ENCODE data around the gene TNFRSF4.

TNFRSF4 gene

DNA sequence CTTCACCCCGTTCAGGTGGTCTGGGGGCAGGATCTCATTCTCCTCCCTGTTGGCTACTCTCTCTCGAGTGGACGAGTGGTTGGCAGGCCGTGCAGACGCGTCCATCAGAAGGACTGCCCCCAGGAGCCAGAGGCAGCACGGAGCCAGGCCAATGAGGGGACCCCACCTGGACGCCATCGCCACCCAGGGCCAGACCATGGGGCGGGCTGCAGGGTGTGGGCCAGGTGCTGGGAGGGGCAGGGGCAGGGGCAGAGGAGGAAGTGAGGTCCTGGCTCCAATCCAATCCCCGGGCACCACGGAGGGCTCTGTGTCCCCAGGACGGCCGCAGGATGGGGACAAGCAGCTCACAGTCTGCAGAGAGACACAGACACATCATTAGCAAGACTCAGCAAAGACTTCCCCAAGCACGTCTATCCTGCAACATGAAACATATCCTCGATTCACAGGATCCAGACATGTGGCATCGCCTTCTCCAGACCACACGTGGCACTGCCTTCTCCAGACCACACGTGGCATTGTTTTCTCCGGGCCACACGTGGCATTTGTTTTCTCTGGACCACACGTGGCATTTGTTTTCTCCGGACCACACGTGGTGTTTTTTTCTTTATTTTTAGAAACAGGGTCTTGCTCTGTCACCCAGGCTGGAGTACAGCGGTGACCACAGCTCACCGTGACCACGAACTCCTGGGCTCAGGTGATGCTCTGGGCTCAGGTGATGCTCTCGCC is 14.8 kb upstream of the TNFRSF4 start:
- no peak for TF ChIP-seq EZH2 (IDR thresholded peaks at IDR 0.05; ENCODE audit: borderline replicate concordance, low read depth, low read length, severe bottlenecking)
- TF ChIP-seq, protein P1, sequence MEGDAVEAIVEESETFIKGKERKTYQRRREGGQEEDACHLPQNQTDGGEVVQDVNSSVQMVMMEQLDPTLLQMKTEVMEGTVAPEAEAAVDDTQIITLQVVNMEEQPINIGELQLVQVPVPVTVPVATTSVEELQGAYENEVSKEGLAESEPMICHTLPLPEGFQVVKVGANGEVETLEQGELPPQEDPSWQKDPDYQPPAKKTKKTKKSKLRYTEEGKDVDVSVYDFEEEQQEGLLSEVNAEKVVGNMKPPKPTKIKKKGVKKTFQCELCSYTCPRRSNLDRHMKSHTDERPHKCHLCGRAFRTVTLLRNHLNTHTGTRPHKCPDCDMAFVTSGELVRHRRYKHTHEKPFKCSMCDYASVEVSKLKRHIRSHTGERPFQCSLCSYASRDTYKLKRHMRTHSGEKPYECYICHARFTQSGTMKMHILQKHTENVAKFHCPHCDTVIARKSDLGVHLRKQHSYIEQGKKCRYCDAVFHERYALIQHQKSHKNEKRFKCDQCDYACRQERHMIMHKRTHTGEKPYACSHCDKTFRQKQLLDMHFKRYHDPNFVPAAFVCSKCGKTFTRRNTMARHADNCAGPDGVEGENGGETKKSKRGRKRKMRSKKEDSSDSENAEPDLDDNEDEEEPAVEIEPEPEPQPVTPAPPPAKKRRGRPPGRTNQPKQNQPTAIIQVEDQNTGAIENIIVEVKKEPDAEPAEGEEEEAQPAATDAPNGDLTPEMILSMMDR (IDR thresholded peaks at IDR 0.05; ENCODE audit: borderline replicate concordance, extremely low read depth, low read length, poor library complexity, severe bottlenecking) = no peak
- H3K9ac ChIP-seq (ENCODE audit: low read depth, low read length) = no peak overlapping the region
- DNase-seq (no peak), ATAC-seq (ENCODE audit: insufficient read depth, low read depth) (no peak)
- H4K20me1 ChIP-seq (ENCODE audit: insufficient read depth, low read length) = peaks cover 62% of the 10 kb centered on the region
- peaks cover 85% of the 10 kb centered on the region for H3K79me2 ChIP-seq (ENCODE audit: insufficient read depth, low read length)
- H2AFZ ChIP-seq (ENCODE audit: low read depth, low read length) = no peak overlapping the region
- peaks cover 30% of the 10 kb centered on the region for H3K4me1 ChIP-seq (ENCODE audit: insufficient read depth, low read length)
- H3K36me3 ChIP-seq (ENCODE audit: insufficient read depth, low read length) = peaks cover 75% of the 10 kb centered on the region
- no peak overlapping the region for H3K4me3 ChIP-seq (ENCODE audit: low read depth in 1 of 2, low read length in 2 of 2)
- H3K27ac ChIP-seq (ENCODE audit: low read length) = no peak overlapping the region
- H3K4me2 ChIP-seq (ENCODE audit: insufficient read depth, low read length) = peak overlapping the region; percentile 91; the same call in 1 of the 2 replicates
- H3K9me3 ChIP-seq (ENCODE audit: insufficient read depth, low read length, severe bottlenecking) = no peaks in the 10 kb centered on the region
- no peaks in the 10 kb centered on the region for H3K27me3 ChIP-seq (ENCODE audit: insufficient read depth, low read length, poor library complexity)

DNA sequence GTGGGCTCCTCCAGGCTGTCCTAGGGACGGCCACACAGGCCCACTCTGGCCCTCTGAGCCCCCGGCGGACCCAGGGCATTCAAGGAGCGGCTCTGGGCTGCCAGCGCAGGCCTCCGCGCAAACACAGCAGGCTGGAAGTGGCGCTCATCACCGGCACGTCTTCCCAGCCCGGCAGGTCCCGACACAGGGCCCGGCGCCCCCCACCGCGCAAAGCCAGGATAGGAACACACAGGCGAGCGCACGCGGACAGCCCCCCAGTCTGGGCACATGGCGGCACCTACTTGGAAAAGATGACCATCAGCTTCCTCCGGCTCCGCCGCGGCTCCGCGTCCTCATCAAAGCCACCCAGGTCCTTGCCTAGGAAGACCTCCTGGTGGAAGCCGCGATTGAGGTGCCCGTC is 14.2 kb upstream of the TNFRSF4 start:
- peaks cover 58% of the 10 kb centered on the region for H4K20me1 ChIP-seq (ENCODE audit: insufficient read depth, low read length)
- TF ChIP-seq, protein P1 (IDR thresholded peaks at IDR 0.05; ENCODE audit: borderline replicate concordance, extremely low read depth, low read length, poor library complexity, severe bottlenecking) = no peak
- TF ChIP-seq EZH2 (IDR thresholded peaks at IDR 0.05; ENCODE audit: borderline replicate concordance, low read depth, low read length, severe bottlenecking) = no peak

DNA sequence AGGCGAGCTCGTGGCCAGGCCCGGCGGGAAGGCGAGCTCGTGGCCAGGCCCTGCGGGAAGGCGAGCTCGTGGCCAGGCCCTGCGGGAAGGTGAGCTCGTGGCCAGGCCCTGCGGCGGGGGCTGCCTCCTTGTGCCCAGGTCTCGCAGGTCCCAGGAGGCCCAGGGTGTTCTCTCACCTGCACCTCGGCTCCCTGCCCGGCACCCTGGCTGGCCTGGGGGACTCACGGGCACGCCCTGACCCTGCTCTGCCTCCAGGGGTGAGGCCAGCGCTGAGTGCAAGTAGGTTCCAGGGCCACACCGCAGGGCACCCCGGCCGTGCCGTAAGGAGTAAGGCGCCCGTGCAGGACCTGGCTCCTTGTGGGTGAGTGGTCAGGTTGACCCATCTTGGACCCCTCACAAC is 13.4 kb upstream of the TNFRSF4 start:
- no peak overlapping the region for H2AFZ ChIP-seq (ENCODE audit: low read depth, low read length)
- H3K9me3 ChIP-seq (ENCODE audit: insufficient read depth, low read length, severe bottlenecking) = no peaks in the 10 kb centered on the region
- no peaks in the 10 kb centered on the region for H3K27me3 ChIP-seq (ENCODE audit: insufficient read depth, low read length, poor library complexity)
- H3K27ac ChIP-seq (ENCODE audit: low read length) = no peak overlapping the region
- H3K4me1 ChIP-seq (ENCODE audit: insufficient read depth, low read length) = peaks cover 17% of the 10 kb centered on the region
- H3K79me2 ChIP-seq (ENCODE audit: insufficient read depth, low read length) = peaks cover 77% of the 10 kb centered on the region
- ATAC-seq (ENCODE audit: insufficient read depth, low read depth) (no peak), DNase-seq (no peak)
- no peak overlapping the region for H3K4me3 ChIP-seq (ENCODE audit: low read depth in 1 of 2, low read length in 2 of 2)
- TF ChIP-seq EZH2 (IDR thresholded peaks at IDR 0.05; ENCODE audit: borderline replicate concordance, low read depth, low read length, severe bottlenecking) = no peak
- TF ChIP-seq, protein P1 (IDR thresholded peaks at IDR 0.05; ENCODE audit: borderline replicate concordance, extremely low read depth, low read length, poor library complexity, severe bottlenecking) = no peak
- no peak overlapping the region for H3K4me2 ChIP-seq (ENCODE audit: insufficient read depth, low read length)
- H3K36me3 ChIP-seq (ENCODE audit: insufficient read depth, low read length) = peaks cover 79% of the 10 kb centered on the region
- no peak overlapping the region for H3K9ac ChIP-seq (ENCODE audit: low read depth, low read length)
- H4K20me1 ChIP-seq (ENCODE audit: insufficient read depth, low read length) = peaks cover 64% of the 10 kb centered on the region

More for the DNA sequence above, 14.2 kb upstream of the TNFRSF4 start:
- H3K4me2 ChIP-seq (ENCODE audit: insufficient read depth, low read length) = no peak overlapping the region
- peaks cover 74% of the 10 kb centered on the region for H3K36me3 ChIP-seq (ENCODE audit: insufficient read depth, low read length)
- no peak for DNase-seq
- no peak overlapping the region for H2AFZ ChIP-seq (ENCODE audit: low read depth, low read length)
- H3K9ac ChIP-seq (ENCODE audit: low read depth, low read length) = no peak overlapping the region
- no peak overlapping the region for H3K27ac ChIP-seq (ENCODE audit: low read length)
- H3K27me3 ChIP-seq (ENCODE audit: insufficient read depth, low read length, poor library complexity) = no peaks in the 10 kb centered on the region
- peaks cover 80% of the 10 kb centered on the region for H3K79me2 ChIP-seq (ENCODE audit: insufficient read depth, low read length)
- ATAC-seq (ENCODE audit: insufficient read depth, low read depth) = no peak
- no peak overlapping the region for H3K4me3 ChIP-seq (ENCODE audit: low read depth in 1 of 2, low read length in 2 of 2)
- H3K4me1 ChIP-seq (ENCODE audit: insufficient read depth, low read length) = peaks cover 25% of the 10 kb centered on the region
- H3K9me3 ChIP-seq (ENCODE audit: insufficient read depth, low read length, severe bottlenecking) = no peaks in the 10 kb centered on the region

Data from DND-41 (cell line).